Frontal cortex (tissue), 4 donors: ENCODE data around the gene SMYD3. TPM values are rescaled to one million over a fixed set of nuclear protein-coding genes. Genes with fewer than 3 reads are reported as not detected.

Source experiments
- DNase-seq, 2 donors: peaks; one replicate each; pipeline ENCODE4 v3.0.0; 2012; ENCODE audit warnings: low spot score in 2 of 2
- FAIRE-seq: peaks from 2 replicates; lab custom pipeline; 2012; peaks lifted over from hg19 to GRCh38; lab: Jason Lieb, UNC
- total RNA-seq: library from RNA; depleted of rRNA; stranded (reverse); fragments of >200 nt; gene quantifications from one replicate; pipeline ENCODE4 v1.2.3, GENCODE V29; 2014
- donor health status: control.
- donor health status: control.
- donor health status: control.

Gene SMYD3
- total RNA-seq, 1 donor from 2014 or later, result 32.2 TPM

DNA sequence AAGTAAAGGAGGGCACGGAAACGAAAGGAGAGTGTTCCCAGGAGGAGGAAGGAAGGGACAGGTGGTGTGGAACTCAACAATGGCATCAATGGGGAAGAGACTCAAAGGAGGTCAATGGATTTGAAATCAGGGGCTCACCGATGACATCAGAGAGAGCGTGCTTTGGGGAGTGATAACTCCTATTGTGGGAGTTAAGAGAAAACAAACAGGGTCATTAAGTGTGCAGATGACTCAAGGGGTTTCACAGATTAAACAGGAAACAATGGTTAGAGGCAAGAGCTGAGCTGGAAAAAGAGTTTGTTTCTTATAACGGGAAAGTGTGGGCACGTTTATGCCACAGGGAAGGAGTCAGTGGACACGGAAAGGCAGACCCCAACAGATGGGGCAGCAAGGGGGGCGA, 629.1 kb downstream of the SMYD3 start:
- DNase-seq (no peak), FAIRE-seq (no peak)

DNA sequence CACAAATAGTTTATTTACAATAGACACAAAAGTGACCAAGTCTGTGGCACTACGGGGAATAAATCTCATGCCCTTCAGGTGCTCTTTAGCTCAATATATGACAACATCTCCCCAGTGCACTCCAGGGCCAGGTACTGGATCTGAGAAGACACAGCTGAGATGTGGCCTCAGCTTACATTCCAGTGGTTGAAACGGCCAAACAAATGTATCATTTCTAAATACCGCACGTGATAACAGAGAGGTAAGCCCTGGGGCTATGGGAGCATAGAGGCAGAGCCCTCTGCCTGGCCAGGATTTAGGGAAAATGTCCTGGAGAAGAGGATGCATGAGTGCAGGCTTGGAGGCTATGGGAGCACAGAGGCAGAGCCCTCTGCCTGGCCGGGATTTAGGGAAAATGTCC, 630.5 kb downstream of the SMYD3 start:
- FAIRE-seq (no peak), DNase-seq (no peak)

GRCh38 chr1:245875581-245876261, 631.4 kb downstream of the SMYD3 start:
- FAIRE-seq (no peak), DNase-seq (no peak)

- FAIRE-seq (no peak), DNase-seq (no peak)
Measured at GRCh38 chr1:245874942-245875580, 632.0 kb downstream of the SMYD3 start.

DNA sequence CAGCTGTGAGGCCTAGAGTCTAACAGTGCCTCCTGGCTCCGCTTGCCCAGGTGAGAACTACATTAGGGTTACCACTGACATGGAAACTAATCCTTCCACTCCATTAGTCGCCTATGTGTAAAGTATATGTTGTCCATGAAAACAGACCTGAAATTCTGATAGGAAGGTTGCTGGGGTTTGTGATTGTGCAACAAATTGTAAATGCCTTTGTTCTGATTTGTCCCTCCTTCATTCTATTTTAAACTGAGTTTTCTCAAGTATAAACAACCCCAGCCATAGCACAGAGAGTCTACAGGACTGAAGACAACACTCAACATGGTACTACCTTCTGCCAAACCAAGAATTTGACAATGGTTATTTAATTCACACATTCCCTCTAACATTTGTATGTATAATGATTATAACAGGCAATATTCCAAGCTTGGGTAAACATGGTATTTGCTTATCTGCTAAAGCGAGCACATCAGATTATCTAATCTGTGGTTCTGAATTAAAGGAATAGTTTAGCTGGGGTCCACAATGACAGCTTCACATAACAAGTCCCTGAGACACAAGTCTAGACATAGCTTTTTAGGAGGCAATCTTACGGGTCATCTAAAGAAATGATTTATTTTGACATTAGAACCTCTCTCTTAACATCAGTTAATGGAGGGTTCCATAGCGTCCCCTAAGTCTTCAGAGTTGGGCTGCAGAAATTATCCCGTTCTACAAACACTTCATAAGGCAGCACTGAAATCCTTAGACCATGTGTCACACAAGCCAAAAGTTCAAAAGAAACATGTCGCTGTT, 633.0 kb downstream of the SMYD3 start:
- DNase-seq (no peak), FAIRE-seq (no peak)

DNA sequence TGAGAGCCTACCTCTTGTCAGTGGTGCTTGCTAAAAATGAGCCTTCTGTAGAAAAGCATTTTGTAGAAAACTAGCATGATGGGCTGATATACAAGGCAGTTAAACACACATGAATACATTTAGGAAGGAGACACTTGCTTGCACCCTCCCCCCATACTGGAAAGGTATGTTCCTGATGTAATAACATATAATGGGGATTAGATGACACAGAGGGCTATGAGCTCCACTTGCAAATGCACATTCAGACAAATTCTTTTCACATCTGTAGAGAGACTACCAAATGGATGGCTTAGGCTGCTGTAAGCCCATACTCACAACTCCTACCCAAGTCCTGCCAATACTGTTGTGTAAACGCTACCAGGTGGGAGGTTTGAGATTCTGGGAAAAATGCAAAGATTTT, 634.0 kb downstream of the SMYD3 start:
- FAIRE-seq (no peak), DNase-seq (no peak)

GRCh38 chr1:245872475-245872874, 634.6 kb downstream of the SMYD3 start:
- FAIRE-seq (no peak), DNase-seq (no peak)

GRCh38 chr1:245871915-245872314, 635.2 kb downstream of the SMYD3 start:
- FAIRE-seq (no peak), DNase-seq (no peak)

- FAIRE-seq, result no peak
- no peak for DNase-seq
Measured at GRCh38 chr1:245871191-245871590, 635.9 kb downstream of the SMYD3 start.

DNA sequence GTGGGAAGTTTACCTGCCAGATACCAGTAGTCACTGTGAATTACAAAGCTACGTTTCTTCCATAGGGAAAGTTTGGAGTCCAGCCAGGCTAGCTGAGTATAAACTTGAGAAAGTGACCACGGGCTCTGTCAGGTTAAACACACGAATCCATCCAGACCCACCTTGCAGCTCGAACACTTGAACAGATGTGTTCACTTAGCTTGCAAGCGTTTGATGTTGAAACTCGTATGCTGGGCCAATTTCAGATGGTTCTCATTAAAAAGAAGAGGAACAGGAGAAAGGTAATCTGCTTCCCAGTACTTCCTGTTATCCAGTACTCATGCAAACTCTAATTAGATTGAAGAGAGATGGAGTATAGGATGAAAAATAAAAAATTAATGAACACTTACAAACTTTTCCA, 636.4 kb downstream of the SMYD3 start:
- DNase-seq, result no peak
- no peak for FAIRE-seq

- DNase-seq (no peak), FAIRE-seq (no peak)
Measured at GRCh38 chr1:245869847-245870246, 637.2 kb downstream of the SMYD3 start.

- DNase-seq (no peak), FAIRE-seq (no peak)
Measured at GRCh38 chr1:245867738-245868137, 639.3 kb downstream of the SMYD3 start.

DNA sequence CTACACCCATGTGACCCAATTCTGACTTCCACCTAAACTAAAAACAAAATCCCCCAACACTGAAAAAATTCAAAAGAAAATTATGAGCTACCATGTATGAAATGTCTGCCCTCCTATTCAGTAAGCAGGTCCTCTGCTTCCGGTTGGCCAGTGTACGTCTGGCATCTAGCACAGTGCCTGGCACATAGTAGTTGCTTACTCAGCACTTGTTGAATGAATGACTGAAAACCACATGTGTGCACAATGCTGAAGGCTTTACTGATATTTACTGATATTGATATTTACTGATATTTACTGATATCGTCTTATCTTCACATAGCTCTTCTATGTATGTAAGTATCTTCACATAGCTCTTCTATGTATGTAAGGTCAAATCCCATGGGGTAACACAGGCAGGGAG, 642.2 kb downstream of the SMYD3 start:
- DNase-seq, result no peak
- FAIRE-seq, result no peak

- DNase-seq (no peak), FAIRE-seq (no peak)
Measured at GRCh38 chr1:245863566-245864184, 643.4 kb downstream of the SMYD3 start.

- FAIRE-seq, result no peak
Measured at GRCh38 chr1:245862812-245863540, 644.1 kb downstream of the SMYD3 start.

DNA sequence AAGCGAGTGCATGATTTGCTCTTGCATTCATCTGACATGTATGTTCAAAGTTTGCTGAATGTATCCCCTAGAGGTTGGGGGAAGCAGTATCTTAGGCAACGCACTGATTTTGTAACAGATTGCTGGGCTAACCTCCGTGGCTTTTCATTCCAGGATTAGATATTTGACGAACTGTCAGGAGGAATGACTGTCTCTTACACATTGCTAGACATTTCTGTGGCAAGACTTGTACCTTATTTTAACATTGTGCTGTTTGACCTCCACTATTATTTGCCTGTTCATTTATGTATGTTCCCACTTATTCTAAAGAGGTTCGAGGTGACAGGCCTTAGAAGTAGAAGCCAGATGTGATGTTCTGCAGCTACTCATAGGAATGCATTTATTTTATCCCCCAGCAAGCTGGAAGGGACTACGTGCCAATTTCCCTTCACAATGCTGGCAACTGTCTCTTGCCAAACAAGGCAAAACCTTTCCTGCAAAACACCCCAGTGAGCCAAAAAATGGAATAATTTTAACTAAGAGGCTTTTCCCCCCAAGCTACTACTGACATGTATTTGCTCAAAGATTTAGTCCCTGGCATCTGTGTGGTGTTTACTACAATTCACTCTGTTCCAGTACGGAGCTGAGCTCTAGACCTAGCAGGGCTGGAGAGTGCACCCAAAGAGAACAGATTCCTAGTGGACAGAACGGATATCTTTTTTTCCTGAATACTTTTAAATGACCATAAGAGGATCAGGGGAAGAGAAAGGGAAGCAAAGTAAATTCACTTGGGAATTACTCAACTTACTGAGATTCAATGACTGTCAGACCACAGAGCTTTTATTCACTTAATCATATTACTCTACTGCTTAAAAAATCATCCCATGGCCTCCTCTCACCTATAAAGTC, 646.2 kb downstream of the SMYD3 start:
- no peak for FAIRE-seq
- DNase-seq, result no peak

More at GRCh38 chr1:245862812-245863540, 644.1 kb downstream of the SMYD3 start:
- no peak for DNase-seq

- DNase-seq (no peak), FAIRE-seq (no peak)
Measured at GRCh38 chr1:245859493-245860114, 647.5 kb downstream of the SMYD3 start.

DNA sequence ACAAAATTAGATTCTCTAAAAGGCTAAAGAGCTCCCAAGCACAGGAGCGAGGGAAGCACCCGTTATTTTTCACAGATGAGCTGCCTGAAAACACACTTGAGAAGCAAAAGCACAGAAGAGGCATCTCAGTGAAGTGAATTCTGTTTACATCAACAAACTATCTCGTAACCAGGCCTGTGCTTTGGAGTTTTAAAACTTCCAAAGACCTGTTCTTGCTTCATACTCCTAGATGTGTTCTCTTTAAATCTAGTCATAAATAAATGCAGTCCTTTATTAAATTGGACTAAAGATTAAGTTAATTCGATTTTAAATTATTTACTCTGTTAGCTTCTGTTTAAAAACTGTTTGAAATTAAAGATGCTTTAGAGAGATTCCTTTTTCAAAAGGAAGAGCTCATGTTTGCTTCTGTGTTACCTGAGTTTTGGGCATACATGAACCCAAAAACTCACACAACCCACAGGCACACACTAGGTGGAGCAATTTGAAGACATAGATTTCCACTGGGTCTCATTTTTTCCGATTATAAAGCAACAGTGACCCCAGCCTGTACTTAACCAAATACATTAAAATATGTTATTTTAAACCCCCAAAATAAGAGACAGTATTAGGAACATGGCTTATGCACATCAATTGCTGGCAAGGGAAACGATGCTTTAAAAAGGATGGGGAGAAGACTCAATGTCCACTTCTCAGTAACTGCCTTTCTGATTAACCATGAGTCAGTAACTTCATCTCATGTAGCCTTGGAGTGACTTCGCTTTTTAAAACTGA, 648.2 kb downstream of the SMYD3 start:
- no peak for FAIRE-seq
- no peak for DNase-seq
